Stimulated activated naive B cell treated with anti-CD40 and anti-IgM and Interleukin-4, amounts not matched to agents 10 μg/mL and 1 μg/mL and 100 μg/mL, for 72 hours (primary cell): Measurements from ENCODE around the gene ARHGAP25.

Experiments
- ATAC-seq, 2 donors: fragments of 150-1000 bp; cut with Tn5 transposase; replicated peaks; 2 replicates each; pipeline ENCODE4 v1.10.0; 2021; ENCODE audit warnings: moderate library complexity in 1 of 2
- DNase-seq: peaks from one replicate; pipeline ENCODE4 v3.0.0; 2021
- H3K27ac Mint-ChIP-seq: one replicate; pipeline ENCODE4 v1.8.0; 2022; ENCODE audit warnings: mild to moderate bottlenecking, mixed read lengths
- H3K27me3 Mint-ChIP-seq, 2 donors: one replicate each; pipeline ENCODE4 v1.8.0; 2022; ENCODE audit warnings: mixed read lengths in 2 of 2
- H3K36me3 Mint-ChIP-seq, 2 donors: one replicate each; pipeline ENCODE4 v1.8.0; 2022; ENCODE audit warnings: mixed read lengths in 2 of 2, mild to moderate bottlenecking in 1 of 2
- H3K4me1 Mint-ChIP-seq, 2 donors: one replicate each; pipeline ENCODE4 v1.8.0; 2022; ENCODE audit warnings: mixed read lengths in 2 of 2, mild to moderate bottlenecking in 1 of 2
- H3K4me3 Mint-ChIP-seq, 2 donors: one replicate each; pipeline ENCODE4 v1.8.0; 2022; ENCODE audit warnings: mild to moderate bottlenecking in 2 of 2, mixed read lengths in 2 of 2, moderate library complexity in 1 of 2
- H3K9me3 Mint-ChIP-seq, 2 donors: one replicate each; pipeline ENCODE4 v1.8.0; 2022; ENCODE audit warnings: mixed read lengths in 2 of 2, mild to moderate bottlenecking in 1 of 2

ARHGAP25 gene

GRCh38 chr2:68769586-68770270, 35.1 kb downstream of the ARHGAP25 start:
- Mint-ChIP-seq H3K27me3 (no peaks in the 10 kb centered on the region), H3K4me3 (peak overlapping the region; percentile 12 to 58), H3K36me3 (peaks cover 42 to 72% of the 10 kb centered on the region in 2 donors), H3K4me1 (peaks cover 85 to 100% of the 10 kb centered on the region in 2 donors), H3K27ac (peak overlapping the region; percentile 95), H3K9me3 (no peaks in the 10 kb centered on the region)
- ATAC-seq (no peak), DNase-seq (no peak)

- peak overlapping the region; percentile 95 for H3K27ac Mint-ChIP-seq
- no peak for DNase-seq
- H3K9me3 Mint-ChIP-seq: no peaks in the 10 kb centered on the region
- no peak for ATAC-seq
- peaks cover 43 to 74% of the 10 kb centered on the region in 2 donors for H3K36me3 Mint-ChIP-seq
- peak overlapping the region; percentile 12 to 58 for H3K4me3 Mint-ChIP-seq
- peaks cover 85 to 99% of the 10 kb centered on the region in 2 donors for H3K4me1 Mint-ChIP-seq
- H3K27me3 Mint-ChIP-seq: no peaks in the 10 kb centered on the region
Observed at GRCh38 chr2:68770271-68771111, 35.9 kb downstream of the ARHGAP25 start.

- peaks cover 50 to 80% of the 10 kb centered on the region in 2 donors for H3K36me3 Mint-ChIP-seq
Observed at GRCh38 chr2:68771211-68771751, 36.7 kb downstream of the ARHGAP25 start.

GRCh38 chr2:68772109-68772508, 37.5 kb downstream of the ARHGAP25 start:
- no peaks in the 10 kb centered on the region for H3K27me3 Mint-ChIP-seq
- H3K4me3 Mint-ChIP-seq: peak overlapping the region; percentile 41 to 67
- DNase-seq (peak; percentile 65), ATAC-seq (peak; percentile 42 to 45)
- H3K4me1 Mint-ChIP-seq: peaks cover 88 to 98% of the 10 kb centered on the region in 2 donors
- H3K36me3 Mint-ChIP-seq: peaks cover 57 to 87% of the 10 kb centered on the region in 2 donors
- peak overlapping the region; percentile 95 for H3K27ac Mint-ChIP-seq
- H3K9me3 Mint-ChIP-seq: no peaks in the 10 kb centered on the region

More at GRCh38 chr2:68771211-68771751, 36.7 kb downstream of the ARHGAP25 start:
- Mint-ChIP-seq H3K4me1 (peaks cover 87 to 99% of the 10 kb centered on the region in 2 donors), H3K9me3 (no peaks in the 10 kb centered on the region), H3K4me3 (peak overlapping the region; percentile 65 to 69), H3K27ac (peak overlapping the region; percentile 95), H3K27me3 (no peaks in the 10 kb centered on the region)
- ATAC-seq (no peak), DNase-seq (no peak)

GRCh38 chr2:68774569-68775271, 40.1 kb downstream of the ARHGAP25 start:
- Mint-ChIP-seq H3K4me1 (peaks cover 71 to 86% of the 10 kb centered on the region in 2 donors), H3K27me3 (no peaks in the 10 kb centered on the region), H3K9me3 (no peaks in the 10 kb centered on the region), H3K4me3 (peak overlapping the region; percentile 90 to 95), H3K27ac (peak overlapping the region; percentile 95), H3K36me3 (peaks cover 52 to 77% of the 10 kb centered on the region in 2 donors)
- peak; percentile 88 for DNase-seq
- ATAC-seq: peak; percentile 82 to 85

- peak overlapping the region; percentile 90 to 95 for H3K4me3 Mint-ChIP-seq
- peak overlapping the region; percentile 95 for H3K27ac Mint-ChIP-seq
- DNase-seq (no peak), ATAC-seq (peak in 1 of 2 donors; percentile 0)
- H3K36me3 Mint-ChIP-seq: peaks cover 52 to 74% of the 10 kb centered on the region in 2 donors
- no peaks in the 10 kb centered on the region for H3K9me3 Mint-ChIP-seq
- no peaks in the 10 kb centered on the region for H3K27me3 Mint-ChIP-seq
- peaks cover 67 to 84% of the 10 kb centered on the region in 2 donors for H3K4me1 Mint-ChIP-seq
Observed at GRCh38 chr2:68775272-68775842, 40.7 kb downstream of the ARHGAP25 start.

GRCh38 chr2:68776124-68776523, 41.5 kb downstream of the ARHGAP25 start:
- H3K4me1 Mint-ChIP-seq: peaks cover 69 to 84% of the 10 kb centered on the region in 2 donors
- peaks cover 59 to 75% of the 10 kb centered on the region in 2 donors for H3K36me3 Mint-ChIP-seq
- peak overlapping the region; percentile 95 for H3K27ac Mint-ChIP-seq
- H3K4me3 Mint-ChIP-seq: peak overlapping the region; percentile 90 to 95
- no peaks in the 10 kb centered on the region for H3K9me3 Mint-ChIP-seq
- H3K27me3 Mint-ChIP-seq: no peaks in the 10 kb centered on the region
- DNase-seq (no peak), ATAC-seq (no peak)

- Mint-ChIP-seq H3K4me3 (peak overlapping the region; percentile 63 to 74), H3K27ac (peak overlapping the region; percentile 77), H3K9me3 (no peaks in the 10 kb centered on the region), H3K27me3 (no peaks in the 10 kb centered on the region), H3K36me3 (peaks cover 58 to 63% of the 10 kb centered on the region in 2 donors), H3K4me1 (peaks cover 51 to 67% of the 10 kb centered on the region in 2 donors)
- no peak for DNase-seq
- no peak for ATAC-seq
Observed at GRCh38 chr2:68779595-68779994, 45.0 kb downstream of the ARHGAP25 start.

GRCh38 chr2:68784188-68784587, 49.6 kb downstream of the ARHGAP25 start:
- ATAC-seq (peak; percentile 52 to 62), DNase-seq (no peak)
- Mint-ChIP-seq H3K4me1 (peaks cover 32 to 36% of the 10 kb centered on the region in 2 donors), H3K36me3 (peaks cover 31 to 35% of the 10 kb centered on the region in 2 donors), H3K27ac (no peak overlapping the region), H3K27me3 (no peaks in the 10 kb centered on the region), H3K9me3 (peaks cover 2 to 4% of the 10 kb centered on the region in 2 donors), H3K4me3 (peak overlapping the region in 1 of 2 donors; percentile 36)

- Mint-ChIP-seq H3K4me1 (peaks cover 28 to 31% of the 10 kb centered on the region in 2 donors), H3K9me3 (peaks cover 2 to 4% of the 10 kb centered on the region in 2 donors), H3K36me3 (peaks cover 31 to 35% of the 10 kb centered on the region in 2 donors), H3K27me3 (no peaks in the 10 kb centered on the region), H3K27ac (no peak overlapping the region), H3K4me3 (no peak overlapping the region)
- no peak for DNase-seq
- no peak for ATAC-seq
Observed at GRCh38 chr2:68784915-68785314, 50.3 kb downstream of the ARHGAP25 start.

GRCh38 chr2:68787356-68787755, 52.7 kb downstream of the ARHGAP25 start:
- Mint-ChIP-seq H3K9me3 (peaks cover 2 to 4% of the 10 kb centered on the region in 2 donors), H3K4me3 (peak overlapping the region in 1 of 2 donors; percentile 73), H3K4me1 (peaks cover 6 to 38% of the 10 kb centered on the region in 2 donors), H3K27ac (no peak overlapping the region), H3K27me3 (no peaks in the 10 kb centered on the region), H3K36me3 (peaks cover 32 to 39% of the 10 kb centered on the region in 2 donors)
- ATAC-seq (no peak), DNase-seq (no peak)

GRCh38 chr2:68789603-68790002, 55.0 kb downstream of the ARHGAP25 start:
- peak overlapping the region; percentile 5 to 59 for H3K4me3 Mint-ChIP-seq
- DNase-seq: peak; percentile 95
- no peaks in the 10 kb centered on the region for H3K27me3 Mint-ChIP-seq
- peak; percentile 95 to 97 for ATAC-seq
- peaks cover 46 to 52% of the 10 kb centered on the region in 2 donors for H3K36me3 Mint-ChIP-seq
- H3K4me1 Mint-ChIP-seq: peaks cover 0 to 45% of the 10 kb centered on the region in 2 donors
- H3K9me3 Mint-ChIP-seq: peaks cover 2 to 4% of the 10 kb centered on the region in 2 donors
- peak overlapping the region; percentile 97 for H3K27ac Mint-ChIP-seq

GRCh38 chr2:68790600-68790999, 56.0 kb downstream of the ARHGAP25 start:
- ATAC-seq: no peak
- H3K4me1 Mint-ChIP-seq: peaks cover 0 to 53% of the 10 kb centered on the region in 2 donors
- H3K27ac Mint-ChIP-seq: peak overlapping the region; percentile 97
- H3K9me3 Mint-ChIP-seq: peaks cover 2 to 4% of the 10 kb centered on the region in 2 donors
- H3K27me3 Mint-ChIP-seq: no peaks in the 10 kb centered on the region
- no peak for DNase-seq
- peak overlapping the region; percentile 59 to 73 for H3K4me3 Mint-ChIP-seq
- H3K36me3 Mint-ChIP-seq: peaks cover 54 to 62% of the 10 kb centered on the region in 2 donors
